Measurements from ENCODE around the gene RAPGEF4. TPM values are rescaled to one million over a fixed set of nuclear protein-coding genes. Genes with fewer than 3 reads are reported as not detected.
A peak's percentile ranks its signal among the peaks of the same experiment; 100 is the strongest.

RAPGEF4 gene
- total and polyA plus RNA-seq, 2 of the 13 experiments (the other 11 are each of a cell fraction or from before 2014, with no cell fraction given) = 0.78 to 0.91 TPM

DNA sequence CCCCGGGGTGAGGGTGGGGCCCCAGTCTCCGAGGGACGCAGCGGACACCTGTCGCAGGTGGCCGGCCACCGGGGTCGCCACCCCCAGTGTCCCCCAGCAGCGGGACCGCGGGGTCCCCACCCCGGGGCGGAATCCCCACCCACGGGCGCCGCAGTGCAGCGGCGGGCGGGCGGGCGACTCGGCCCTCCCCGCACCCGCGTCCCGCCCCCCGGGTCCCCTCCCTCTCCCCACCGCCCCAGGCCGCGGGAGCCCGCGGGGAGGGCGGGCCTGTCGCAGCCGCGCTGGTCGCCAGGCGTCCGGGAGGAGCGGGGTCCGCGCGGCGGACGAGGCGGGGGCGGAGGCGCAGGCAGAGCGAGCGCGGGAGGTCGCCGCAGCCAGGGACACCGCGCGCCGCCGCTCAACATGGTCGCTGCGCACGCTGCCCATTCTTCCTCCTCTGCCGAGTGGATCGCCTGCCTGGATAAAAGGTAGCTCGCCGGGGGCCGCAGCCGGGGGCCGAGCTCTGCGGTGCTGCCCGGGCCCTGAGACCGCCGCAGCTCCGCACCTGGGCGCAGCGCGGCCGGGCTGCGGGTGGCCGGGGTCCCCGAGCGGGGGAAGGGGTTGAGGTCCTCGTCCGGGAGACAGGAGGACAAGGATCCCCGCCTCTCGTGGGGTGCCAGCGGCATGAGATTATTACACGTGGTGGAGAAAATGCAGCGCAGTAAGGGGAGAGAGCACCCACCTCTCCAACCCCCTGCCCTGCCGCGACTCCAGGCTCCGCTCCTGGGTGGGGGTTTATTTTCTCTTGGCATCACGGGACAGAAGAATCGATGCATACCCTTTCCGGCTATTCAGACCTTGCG is at the start of gene RAPGEF4 (continued):
- TF ChIP-seq, protein P1, sequence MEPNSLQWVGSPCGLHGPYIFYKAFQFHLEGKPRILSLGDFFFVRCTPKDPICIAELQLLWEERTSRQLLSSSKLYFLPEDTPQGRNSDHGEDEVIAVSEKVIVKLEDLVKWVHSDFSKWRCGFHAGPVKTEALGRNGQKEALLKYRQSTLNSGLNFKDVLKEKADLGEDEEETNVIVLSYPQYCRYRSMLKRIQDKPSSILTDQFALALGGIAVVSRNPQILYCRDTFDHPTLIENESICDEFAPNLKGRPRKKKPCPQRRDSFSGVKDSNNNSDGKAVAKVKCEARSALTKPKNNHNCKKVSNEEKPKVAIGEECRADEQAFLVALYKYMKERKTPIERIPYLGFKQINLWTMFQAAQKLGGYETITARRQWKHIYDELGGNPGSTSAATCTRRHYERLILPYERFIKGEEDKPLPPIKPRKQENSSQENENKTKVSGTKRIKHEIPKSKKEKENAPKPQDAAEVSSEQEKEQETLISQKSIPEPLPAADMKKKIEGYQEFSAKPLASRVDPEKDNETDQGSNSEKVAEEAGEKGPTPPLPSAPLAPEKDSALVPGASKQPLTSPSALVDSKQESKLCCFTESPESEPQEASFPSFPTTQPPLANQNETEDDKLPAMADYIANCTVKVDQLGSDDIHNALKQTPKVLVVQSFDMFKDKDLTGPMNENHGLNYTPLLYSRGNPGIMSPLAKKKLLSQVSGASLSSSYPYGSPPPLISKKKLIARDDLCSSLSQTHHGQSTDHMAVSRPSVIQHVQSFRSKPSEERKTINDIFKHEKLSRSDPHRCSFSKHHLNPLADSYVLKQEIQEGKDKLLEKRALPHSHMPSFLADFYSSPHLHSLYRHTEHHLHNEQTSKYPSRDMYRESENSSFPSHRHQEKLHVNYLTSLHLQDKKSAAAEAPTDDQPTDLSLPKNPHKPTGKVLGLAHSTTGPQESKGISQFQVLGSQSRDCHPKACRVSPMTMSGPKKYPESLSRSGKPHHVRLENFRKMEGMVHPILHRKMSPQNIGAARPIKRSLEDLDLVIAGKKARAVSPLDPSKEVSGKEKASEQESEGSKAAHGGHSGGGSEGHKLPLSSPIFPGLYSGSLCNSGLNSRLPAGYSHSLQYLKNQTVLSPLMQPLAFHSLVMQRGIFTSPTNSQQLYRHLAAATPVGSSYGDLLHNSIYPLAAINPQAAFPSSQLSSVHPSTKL (CRISPR knock-in tag; IDR thresholded peaks at IDR 0.05) = no peak
- TF ChIP-seq EED (CRISPR knock-in tag; IDR thresholded peaks at IDR 0.05) (peak; percentile 80), XRCC5 (optimal IDR thresholded peaks at IDR 0.05; ENCODE audit: low read length) (no peak), U2AF2 (IDR thresholded peaks at IDR 0.05; ENCODE audit: low read depth, low read length) (no peak), RBM22 (optimal IDR thresholded peaks at IDR 0.05; ENCODE audit: low read length) (no peak), ZNF143 (CRISPR knock-in tag; IDR thresholded peaks at IDR 0.05) (no peak), ZNF790 (CRISPR knock-in tag; IDR thresholded peaks at IDR 0.05; ENCODE audit: borderline replicate concordance) (no peak), ZNF678 (CRISPR knock-in tag; IDR thresholded peaks at IDR 0.05) (no peak), MAZ (IDR thresholded peaks at IDR 0.05; ENCODE audit: borderline replicate concordance, low read depth, low read length) (no peak), MAZ (CRISPR knock-in tag; IDR thresholded peaks at IDR 0.05; ENCODE audit: low read depth) (peak; percentile 54; the same call in 1 of the 2 replicates), MTA3 (CRISPR knock-in tag; IDR thresholded peaks at IDR 0.05) (no peak), KLF6 (CRISPR knock-in tag; IDR thresholded peaks at IDR 0.05) (no peak), ZNF782 (CRISPR knock-in tag; IDR thresholded peaks at IDR 0.05; ENCODE audit: borderline replicate concordance) (no peak), ZNF468 (CRISPR knock-in tag; IDR thresholded peaks at IDR 0.05) (no peak)
- TF ChIP-seq, protein P2, sequence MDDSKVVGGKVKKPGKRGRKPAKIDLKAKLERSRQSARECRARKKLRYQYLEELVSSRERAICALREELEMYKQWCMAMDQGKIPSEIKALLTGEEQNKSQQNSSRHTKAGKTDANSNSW (CRISPR knock-in tag; IDR thresholded peaks at IDR 0.05; ENCODE audit: borderline replicate concordance) = no peak
- TF ChIP-seq, protein P3, sequence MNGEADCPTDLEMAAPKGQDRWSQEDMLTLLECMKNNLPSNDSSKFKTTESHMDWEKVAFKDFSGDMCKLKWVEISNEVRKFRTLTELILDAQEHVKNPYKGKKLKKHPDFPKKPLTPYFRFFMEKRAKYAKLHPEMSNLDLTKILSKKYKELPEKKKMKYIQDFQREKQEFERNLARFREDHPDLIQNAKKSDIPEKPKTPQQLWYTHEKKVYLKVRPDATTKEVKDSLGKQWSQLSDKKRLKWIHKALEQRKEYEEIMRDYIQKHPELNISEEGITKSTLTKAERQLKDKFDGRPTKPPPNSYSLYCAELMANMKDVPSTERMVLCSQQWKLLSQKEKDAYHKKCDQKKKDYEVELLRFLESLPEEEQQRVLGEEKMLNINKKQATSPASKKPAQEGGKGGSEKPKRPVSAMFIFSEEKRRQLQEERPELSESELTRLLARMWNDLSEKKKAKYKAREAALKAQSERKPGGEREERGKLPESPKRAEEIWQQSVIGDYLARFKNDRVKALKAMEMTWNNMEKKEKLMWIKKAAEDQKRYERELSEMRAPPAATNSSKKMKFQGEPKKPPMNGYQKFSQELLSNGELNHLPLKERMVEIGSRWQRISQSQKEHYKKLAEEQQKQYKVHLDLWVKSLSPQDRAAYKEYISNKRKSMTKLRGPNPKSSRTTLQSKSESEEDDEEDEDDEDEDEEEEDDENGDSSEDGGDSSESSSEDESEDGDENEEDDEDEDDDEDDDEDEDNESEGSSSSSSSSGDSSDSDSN (CRISPR knock-in tag; IDR thresholded peaks at IDR 0.05) = peak; percentile 67; the same call in 1 of the 2 replicates
- TF ChIP-seq, protein P4, sequence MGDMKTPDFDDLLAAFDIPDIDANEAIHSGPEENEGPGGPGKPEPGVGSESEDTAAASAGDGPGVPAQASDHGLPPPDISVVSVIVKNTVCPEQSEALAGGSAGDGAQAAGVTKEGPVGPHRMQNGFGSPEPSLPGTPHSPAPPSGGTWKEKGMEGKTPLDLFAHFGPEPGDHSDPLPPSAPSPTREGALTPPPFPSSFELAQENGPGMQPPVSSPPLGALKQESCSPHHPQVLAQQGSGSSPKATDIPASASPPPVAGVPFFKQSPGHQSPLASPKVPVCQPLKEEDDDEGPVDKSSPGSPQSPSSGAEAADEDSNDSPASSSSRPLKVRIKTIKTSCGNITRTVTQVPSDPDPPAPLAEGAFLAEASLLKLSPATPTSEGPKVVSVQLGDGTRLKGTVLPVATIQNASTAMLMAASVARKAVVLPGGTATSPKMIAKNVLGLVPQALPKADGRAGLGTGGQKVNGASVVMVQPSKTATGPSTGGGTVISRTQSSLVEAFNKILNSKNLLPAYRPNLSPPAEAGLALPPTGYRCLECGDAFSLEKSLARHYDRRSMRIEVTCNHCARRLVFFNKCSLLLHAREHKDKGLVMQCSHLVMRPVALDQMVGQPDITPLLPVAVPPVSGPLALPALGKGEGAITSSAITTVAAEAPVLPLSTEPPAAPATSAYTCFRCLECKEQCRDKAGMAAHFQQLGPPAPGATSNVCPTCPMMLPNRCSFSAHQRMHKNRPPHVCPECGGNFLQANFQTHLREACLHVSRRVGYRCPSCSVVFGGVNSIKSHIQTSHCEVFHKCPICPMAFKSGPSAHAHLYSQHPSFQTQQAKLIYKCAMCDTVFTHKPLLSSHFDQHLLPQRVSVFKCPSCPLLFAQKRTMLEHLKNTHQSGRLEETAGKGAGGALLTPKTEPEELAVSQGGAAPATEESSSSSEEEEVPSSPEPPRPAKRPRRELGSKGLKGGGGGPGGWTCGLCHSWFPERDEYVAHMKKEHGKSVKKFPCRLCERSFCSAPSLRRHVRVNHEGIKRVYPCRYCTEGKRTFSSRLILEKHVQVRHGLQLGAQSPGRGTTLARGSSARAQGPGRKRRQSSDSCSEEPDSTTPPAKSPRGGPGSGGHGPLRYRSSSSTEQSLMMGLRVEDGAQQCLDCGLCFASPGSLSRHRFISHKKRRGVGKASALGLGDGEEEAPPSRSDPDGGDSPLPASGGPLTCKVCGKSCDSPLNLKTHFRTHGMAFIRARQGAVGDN (CRISPR knock-in tag; IDR thresholded peaks at IDR 0.05) = peak; percentile 23; the same call in 1 of the 2 replicates

Measured in HepG2 (cell line).